PFSK-1 (cell line): ENCODE data around the gene PVALB.

Experiments used
- POLR2AphosphoS5 ChIP-seq: IDR thresholded peaks from 2 replicates; pipeline ENCODE4 v1.6.1; 2012; ENCODE audit warnings: low read depth, mild to moderate bottlenecking, control low read depth, low read length, moderate library complexity
- REST ChIP-seq, 2 experiments: IDR thresholded peaks; 2 replicates each; pipeline versions ENCODE4 v1.6.1 to v1.8.0; 2011 to 2012; ENCODE audit warnings: low read depth in 2 of 2, low read length in 2 of 2, control low read depth in 1 of 2, inconsistent platforms in 1 of 2, mild to moderate bottlenecking in 1 of 2, moderate library complexity in 1 of 2; ENCODE audit not compliant: insufficient read depth in 1 of 2
- SIN3A ChIP-seq: IDR thresholded peaks from 2 replicates; pipeline ENCODE4 v1.6.1; 2012; ENCODE audit warnings: mild to moderate bottlenecking, low read length, moderate library complexity, borderline replicate concordance; ENCODE audit not compliant: insufficient read depth
- TAF1 ChIP-seq: IDR thresholded peaks from 2 replicates; pipeline ENCODE4 v1.6.1; 2012; ENCODE audit warnings: low read length, control low read depth, borderline replicate concordance; ENCODE audit not compliant: insufficient read depth

- TF ChIP-seq POLR2AphosphoS5 (no peak), REST (IDR thresholded peaks at IDR 0.05; ENCODE audit: insufficient read depth in 1 of 2, low read depth in 2 of 2, low read length in 2 of 2) (no peak), TAF1 (no peak), SIN3A (no peak)
These were observed 39.4 kb upstream of the PVALB start for GRCh38 chr22:36856121-36856791.
